ENCODE measurements around the gene SGPP2. TPM values are rescaled to one million over a fixed set of nuclear protein-coding genes. Genes with fewer than 3 reads are reported as not detected.
A peak's percentile ranks its signal among the peaks of the same experiment; 100 is the strongest.

The SGPP2 gene
- polyA plus RNA-seq, 1 donor (not counting 4 experiments of a cell fraction or from before 2014, with no cell fraction given), result 2.6 TPM

GRCh38 chr2:222479859-222480258 lies 55.5 kb downstream of the SGPP2 start:
- Histone ChIP-seq H3K9me1 (ENCODE audit: control insufficient read depth, extremely low read depth, insufficient read depth, low read length) (no peaks in the 10 kb centered on the region), H2AFZ (ENCODE audit: control insufficient read depth, low read length) (no peak overlapping the region), H3K9ac (ENCODE audit: control insufficient read depth, extremely low read depth, insufficient read depth, low read length) (no peak overlapping the region), H3K9me3 (ENCODE audit: control insufficient read depth, low read depth, low read length) (no peaks in the 10 kb centered on the region), H3K4me1 (ENCODE audit: control insufficient read depth, extremely low read depth, insufficient read depth, low read length) (no peaks in the 10 kb centered on the region), H3K27me3 (ENCODE audit: control insufficient read depth, extremely low read depth, insufficient read depth, low read length) (peaks cover 4% of the 10 kb centered on the region), H3K79me2 (ENCODE audit: control insufficient read depth, insufficient read depth, low read length) (no peaks in the 10 kb centered on the region), H4K20me1 (ENCODE audit: control insufficient read depth, extremely low read depth, insufficient read depth, low read length) (no peaks in the 10 kb centered on the region), H3K4me3 (ENCODE audit: control insufficient read depth in 2 of 3, extremely low read depth in 1 of 3, insufficient read depth in 2 of 3, low read depth in 1 of 3, low read length in 3 of 3) (no peak overlapping the region), H3K36me3 (ENCODE audit: control insufficient read depth in 2 of 2, extremely low read depth in 1 of 2, insufficient read depth in 2 of 2, low read length in 2 of 2) (no peaks in the 10 kb centered on the region), H3K4me2 (ENCODE audit: control insufficient read depth, extremely low read depth, insufficient read depth, low read depth, low read length) (peak overlapping the region; percentile 13), H3K27ac (ENCODE audit: control insufficient read depth, insufficient read depth, low read length) (no peak overlapping the region)
- FAIRE-seq (no peak), DNase-seq (ENCODE audit: low read depth, low spot score) (no peak)
- dilution Hi-C loops (cut with MboI; ENCODE audit: extremely low pct_ligation_motif_present, low sequenced_read_pairs), result no loop called here
- no peak for TF ChIP-seq CTCF (optimal IDR thresholded peaks at IDR 0.05 in 1 of 3, IDR thresholded peaks at IDR 0.05 in 1 of 3, conservative IDR thresholded peaks at IDR 0.05 in 1 of 3; ENCODE audit: extremely low read depth in 1 of 3, insufficient read depth in 2 of 3, low read length in 3 of 3)
- TF ChIP-seq EZH2 (IDR thresholded peaks at IDR 0.05; ENCODE audit: low read length), result no peak

- Histone ChIP-seq H3K36me3 (ENCODE audit: control insufficient read depth in 2 of 2, extremely low read depth in 1 of 2, insufficient read depth in 2 of 2, low read length in 2 of 2) (no peaks in the 10 kb centered on the region), H3K4me1 (ENCODE audit: control insufficient read depth, extremely low read depth, insufficient read depth, low read length) (no peaks in the 10 kb centered on the region), H3K9me1 (ENCODE audit: control insufficient read depth, extremely low read depth, insufficient read depth, low read length) (no peaks in the 10 kb centered on the region), H3K4me2 (ENCODE audit: control insufficient read depth, extremely low read depth, insufficient read depth, low read depth, low read length) (peak overlapping the region; percentile 13), H3K27me3 (ENCODE audit: control insufficient read depth, extremely low read depth, insufficient read depth, low read length) (peaks cover 4% of the 10 kb centered on the region), H4K20me1 (ENCODE audit: control insufficient read depth, extremely low read depth, insufficient read depth, low read length) (no peaks in the 10 kb centered on the region), H2AFZ (ENCODE audit: control insufficient read depth, low read length) (no peak overlapping the region), H3K4me3 (ENCODE audit: control insufficient read depth in 2 of 3, extremely low read depth in 1 of 3, insufficient read depth in 2 of 3, low read depth in 1 of 3, low read length in 3 of 3) (no peak overlapping the region), H3K27ac (ENCODE audit: control insufficient read depth, insufficient read depth, low read length) (no peak overlapping the region), H3K79me2 (ENCODE audit: control insufficient read depth, insufficient read depth, low read length) (no peaks in the 10 kb centered on the region), H3K9me3 (ENCODE audit: control insufficient read depth, low read depth, low read length) (no peaks in the 10 kb centered on the region), H3K9ac (ENCODE audit: control insufficient read depth, extremely low read depth, insufficient read depth, low read length) (no peak overlapping the region)
- FAIRE-seq (no peak), DNase-seq (ENCODE audit: low read depth, low spot score) (no peak)
- dilution Hi-C loops (cut with MboI; ENCODE audit: extremely low pct_ligation_motif_present, low sequenced_read_pairs), result no loop called here
- TF ChIP-seq EZH2 (IDR thresholded peaks at IDR 0.05; ENCODE audit: low read length) (no peak), CTCF (optimal IDR thresholded peaks at IDR 0.05 in 1 of 3, IDR thresholded peaks at IDR 0.05 in 1 of 3, conservative IDR thresholded peaks at IDR 0.05 in 1 of 3; ENCODE audit: extremely low read depth in 1 of 3, insufficient read depth in 2 of 3, low read length in 3 of 3) (no peak)
These were observed 56.2 kb downstream of the SGPP2 start for GRCh38 chr2:222480497-222480896.
